HCT116 (cell line): ENCODE measurements around the gene KSR2. TPM values are rescaled to one million over a fixed set of nuclear protein-coding genes. Genes with fewer than 3 reads are reported as not detected.

Experiments used
- ATAC-seq: fragments of 200-7000 bp; cut with Tn5 transposase; 2 replicates; pipeline ENCODE4 v1.9.1; 2020; ENCODE audit warnings: mild to moderate bottlenecking, moderate library complexity
- BruUV-seq: library from RNA; stranded (reverse); fragments of 400-500 nt; replicated peaks from 2 replicates; lab custom pipeline; 2021; lab: Mats Ljungman, UMichigan
- CTCF ChIA-PET: fragments of 300-600 bp; sonication (Branson Sonifier 250); formaldehyde crosslinking; loops from one replicate; lab custom pipeline; 2021; ENCODE audit warnings: antibody characterized with exemption; lab: Charles Lee
- POLR2A ChIA-PET: fragments of 300-600, 350-600 bp; sonication (Branson Sonifier 250); formaldehyde crosslinking; loops from one replicate; lab custom pipeline; 2021; ENCODE audit warnings: antibody characterized with exemption; lab: Charles Lee
- RAD21 ChIA-PET, 2 experiments: fragments of 300-600 bp; sonication (Branson Sonifier 250); formaldehyde crosslinking; loops; one replicate each; lab custom pipeline; 2023; ENCODE audit warnings: low total read pairs in 2 of 2; ENCODE audit not compliant: uncharacterized antibody in 2 of 2, unreplicated experiment in 2 of 2, low non-redundant PET in 1 of 2; lab: Charles Lee
- DNase-seq: peaks from one replicate; pipeline ENCODE4 v3.0.0-alpha.2; 2010; ENCODE audit warnings: low read depth, low spot score
- H2AFZ ChIP-seq: fragments of 200-600 bp; shearing (Covaris generic), sonication (generic); 2 replicates; pipeline ENCODE4 v1.6.1; 2017; ENCODE audit warnings: low read depth, mixed run types, mixed read lengths, antibody characterized with exemption, low read length; ENCODE audit not compliant: poor library complexity, severe bottlenecking
- H3K27ac ChIP-seq: 2 replicates; pipeline ENCODE4 v1.5.1; 2012; ENCODE audit warnings: low read depth, low read length
- H3K27me3 ChIP-seq: fragments of 200-600 bp; sonication (generic); 2 replicates; pipeline ENCODE4 v1.6.1; 2016; ENCODE audit warnings: mixed run types, low read length, mixed read lengths; ENCODE audit not compliant: insufficient read depth
- H3K36me3 ChIP-seq, 2 experiments: fragments of 200-500 bp in 1 of 2; fragments of 200-600 bp in 1 of 2; sonication (Bioruptor generic) in 1 of 2; sonication (generic) in 1 of 2; 2 replicates each; pipeline versions ENCODE4 v1.5.1 to v1.6.1; 2014 to 2016; ENCODE audit warnings: low read length in 2 of 2, inconsistent platforms in 1 of 2, mixed read lengths in 1 of 2, mixed run types in 1 of 2; ENCODE audit not compliant: insufficient read depth in 2 of 2, control insufficient read depth in 1 of 2
- H3K4me1 ChIP-seq, 2 experiments: fragments of 200-600 bp in 1 of 2; sonication (generic) in 1 of 2; 2 replicates each; pipeline versions ENCODE4 v1.5.1 to v1.6.1; 2012 to 2017; ENCODE audit warnings: low read length in 2 of 2, inconsistent platforms in 1 of 2, mild to moderate bottlenecking in 1 of 2, mixed read lengths in 1 of 2, mixed run types in 1 of 2, moderate library complexity in 1 of 2; ENCODE audit not compliant: insufficient read depth in 2 of 2, control insufficient read depth in 1 of 2
- H3K4me2 ChIP-seq: fragments of 200-600 bp; sonication (generic); 2 replicates; pipeline ENCODE4 v1.6.1; 2017; ENCODE audit warnings: mixed run types, low read length, mixed read lengths
- H3K4me3 ChIP-seq, 2 experiments: fragments of 200-600 bp in 1 of 2; sonication (generic) in 1 of 2; replicated peaks in 1 of 2; 2 replicates each; pipeline ENCODE4 v1.5.1; 2011 to 2016; ENCODE audit warnings: low read length in 2 of 2, control low read depth in 1 of 2, low read depth in 1 of 2, mild to moderate bottlenecking in 1 of 2, mixed read lengths in 1 of 2, mixed run types in 1 of 2
- H3K79me2 ChIP-seq: fragments of 200-600 bp; sonication (generic); 2 replicates; pipeline ENCODE4 v1.6.1; 2017; ENCODE audit warnings: mild to moderate bottlenecking, mixed run types, low read length, moderate library complexity, mixed read lengths; ENCODE audit not compliant: insufficient read depth
- H3K9ac ChIP-seq: fragments of 200-600 bp; sonication (generic); 2 replicates; pipeline ENCODE4 v1.6.1; 2016; ENCODE audit warnings: low read length, mixed read lengths
- H3K9me2 ChIP-seq: fragments of 200-600 bp; sonication (generic), shearing (Covaris generic); 2 replicates; pipeline ENCODE4 v1.6.1; 2017; ENCODE audit warnings: mixed run types, mild to moderate bottlenecking, moderate library complexity; ENCODE audit not compliant: insufficient read depth
- H3K9me3 ChIP-seq, 2 experiments: fragments of 200-500 bp in 1 of 2; fragments of 200-600 bp in 1 of 2; sonication (Bioruptor generic) in 1 of 2; sonication (generic) in 1 of 2; 2 replicates each; pipeline ENCODE4 v1.6.1; 2014 to 2017; ENCODE audit warnings: low read length in 2 of 2, mixed read lengths in 2 of 2, inconsistent platforms in 1 of 2, low read depth in 1 of 2, mild to moderate bottlenecking in 1 of 2, mixed run types in 1 of 2, moderate library complexity in 1 of 2; ENCODE audit not compliant: control insufficient read depth in 1 of 2, insufficient read depth in 1 of 2
- H4K20me1 ChIP-seq: fragments of 200-600 bp; sonication (generic), shearing (Covaris generic); 2 replicates; pipeline ENCODE4 v1.6.1; 2017; ENCODE audit warnings: mixed run types, mild to moderate bottlenecking, moderate library complexity; ENCODE audit not compliant: insufficient read depth
- CBX3 ChIP-seq: IDR thresholded peaks from 2 replicates; pipeline ENCODE4 v1.6.1; 2012; ENCODE audit warnings: low read depth
- CEBPB ChIP-seq: IDR thresholded peaks from 2 replicates; pipeline ENCODE4 v1.6.1; 2012; ENCODE audit warnings: low read depth
- ELF1 ChIP-seq: IDR thresholded peaks from 2 replicates; pipeline ENCODE4 v1.6.1; 2012; ENCODE audit warnings: low read depth, borderline replicate concordance
- EZH2 ChIP-seq: fragments of 200-600 bp; sonication (generic); IDR thresholded peaks from 2 replicates; pipeline ENCODE4 v1.6.1; 2017; ENCODE audit warnings: antibody characterized with exemption, mixed run types
- JUND ChIP-seq: IDR thresholded peaks from 2 replicates; pipeline ENCODE4 v1.6.1; 2012
- SP1 ChIP-seq: IDR thresholded peaks from 2 replicates; pipeline ENCODE4 v1.6.1; 2012; ENCODE audit warnings: low read depth
- SRF ChIP-seq: IDR thresholded peaks from 2 replicates; pipeline ENCODE4 v1.6.1; 2012; ENCODE audit warnings: low read depth
- YY1 ChIP-seq: IDR thresholded peaks from 2 replicates; pipeline ENCODE4 v1.6.1; 2011; ENCODE audit warnings: low read length, low read depth, moderate library complexity, mild to moderate bottlenecking; ENCODE audit not compliant: insufficient replicate concordance; ENCODE audit errors: extremely low read depth
- ZNF274 ChIP-seq: fragments of 200-500 bp; sonication (Bioruptor generic); IDR thresholded peaks from 2 replicates; pipeline ENCODE4 v1.6.1; 2014; ENCODE audit warnings: mild to moderate bottlenecking, low read depth, low read length, inconsistent platforms
- intact Hi-C: fragments of 100-400 bp; cut with micrococcal nuclease; formaldehyde crosslinking; loops from 2 replicates; pipeline ENCODE4 v1.10.0; 2022
- total RNA-seq: library from RNA; stranded (reverse); gene quantifications from one replicate; pipeline ENCODE4 v1.2.1, GENCODE V29; 2021; ENCODE audit not compliant: unreplicated experiment
- TF ChIP-seq, protein P1 (sequence below): IDR thresholded peaks from 2 replicates; pipeline ENCODE4 v1.6.1; 2012
- TF ChIP-seq, protein P2 (sequence below): IDR thresholded peaks from 2 replicates; pipeline ENCODE4 v1.6.1; 2012

The KSR2 gene
- total RNA-seq, 1 experiment from 2014 or later: 10.1 TPM

DNA sequence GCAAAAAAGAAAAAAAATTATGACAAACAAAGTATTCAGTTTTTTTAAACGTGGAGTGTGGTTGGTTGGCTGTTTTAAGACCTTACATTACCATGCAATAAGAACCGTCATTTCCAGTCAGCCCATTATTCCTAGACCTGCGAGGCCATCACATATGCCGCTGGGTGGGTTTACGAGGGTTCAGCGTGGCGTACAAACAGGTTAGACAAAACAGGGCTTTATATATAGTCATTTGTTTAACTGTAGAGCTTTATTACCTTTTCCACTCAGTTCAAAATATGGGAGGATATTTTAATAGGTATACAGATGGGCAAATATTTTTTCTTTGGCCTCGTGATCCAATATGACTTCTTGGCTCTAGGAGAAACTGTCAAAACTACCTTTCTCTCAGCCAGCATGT lies 67.2 kb downstream of the KSR2 start (continued):
- TF ChIP-seq, protein P1, sequence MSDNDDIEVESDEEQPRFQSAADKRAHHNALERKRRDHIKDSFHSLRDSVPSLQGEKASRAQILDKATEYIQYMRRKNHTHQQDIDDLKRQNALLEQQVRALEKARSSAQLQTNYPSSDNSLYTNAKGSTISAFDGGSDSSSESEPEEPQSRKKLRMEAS: no peak
- TF ChIP-seq JUND: no peak
- no peak for TF ChIP-seq CBX3
- TF ChIP-seq SRF: no peak
- TF ChIP-seq ZNF274: no peak
- no peak for TF ChIP-seq EZH2
- TF ChIP-seq CEBPB: no peak
- TF ChIP-seq, protein P2, sequence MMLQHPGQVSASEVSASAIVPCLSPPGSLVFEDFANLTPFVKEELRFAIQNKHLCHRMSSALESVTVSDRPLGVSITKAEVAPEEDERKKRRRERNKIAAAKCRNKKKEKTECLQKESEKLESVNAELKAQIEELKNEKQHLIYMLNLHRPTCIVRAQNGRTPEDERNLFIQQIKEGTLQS: no peak
- TF ChIP-seq SP1: no peak

DNA sequence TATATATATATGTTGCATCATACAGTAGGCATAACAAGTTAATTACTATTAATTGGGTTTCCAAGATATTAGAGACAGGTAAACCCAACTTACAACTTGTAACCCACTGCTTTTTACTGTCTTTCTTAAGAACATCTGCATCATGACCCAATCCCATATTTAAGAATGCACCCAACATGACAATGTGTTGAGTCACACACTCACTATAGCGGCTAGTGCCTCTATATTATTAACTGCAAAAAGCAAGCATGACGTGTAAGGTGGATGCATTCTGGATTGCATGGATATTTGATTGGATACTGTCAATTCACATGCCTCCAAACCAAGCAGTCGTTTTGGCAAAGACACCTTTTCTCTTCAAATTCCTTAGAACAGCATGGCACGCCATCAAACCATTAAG lies 68.2 kb downstream of the KSR2 start:
- Histone ChIP-seq H3K36me3 (no peaks in the 10 kb centered on the region; a peak in 1 of 4 replicates), H3K4me3 (no peak overlapping the region), H3K27me3 (no peaks in the 10 kb centered on the region), H2AFZ (no peak overlapping the region), H3K27ac (no peak overlapping the region), H4K20me1 (no peaks in the 10 kb centered on the region), H3K4me1 (peaks cover 0 to 10% of the 10 kb centered on the region in 2 experiments; a peak in 2 of 4 replicates), H3K79me2 (no peaks in the 10 kb centered on the region), H3K4me2 (peak overlapping the region; percentile 26; the same call in 1 of the 2 replicates), H3K9me3 (peaks cover 0 to 6% of the 10 kb centered on the region in 2 experiments; a peak in 1 of 4 replicates), H3K9ac (no peak overlapping the region), H3K9me2 (no peaks in the 10 kb centered on the region)
- no TSS peak for BruUV-seq
- ChIA-PET RAD21 (no interaction called here), CTCF (no interaction called here), POLR2A (no interaction called here)
- TF ChIP-seq ELF1: no peak
- TF ChIP-seq, protein P1: no peak
- TF ChIP-seq YY1: no peak
- intact Hi-C loops: no loop called here
- ATAC-seq (peak; percentile 57), DNase-seq (no peak)
